Body of pancreas (tissue), 4 donors: ENCODE results near the gene DIP2A. TPM values are rescaled to one million over a fixed set of nuclear protein-coding genes. Genes with fewer than 3 reads are reported as not detected.

Experiments used
- ATAC-seq: fragments of 150-250 bp; one replicate; pipeline ENCODE4 v1.9.1; 2016
- DNase-seq, 4 donors: peaks; one replicate each; pipeline ENCODE4 v3.0.0-alpha.2; 2019
- H3K27ac ChIP-seq, 4 donors: fragments of 200-600 bp; sonication (generic); 1 replicate in 3 of 4; 2 replicates in 1 of 4; pipeline versions ENCODE4 v1.5.1 to v1.6.1; 2016 to 2019; ENCODE audit warnings: mild to moderate bottlenecking in 1 of 4, mixed read lengths in 1 of 4, moderate library complexity in 1 of 4
- H3K27me3 ChIP-seq, 2 donors: fragments of 200-600 bp; sonication (generic); one replicate each; pipeline ENCODE4 v1.6.0; 2016; ENCODE audit warnings: mild to moderate bottlenecking in 1 of 2
- H3K36me3 ChIP-seq, 2 donors: fragments of 200-600 bp; sonication (generic); replicated peaks in 1 of 2; 2 replicates each; pipeline ENCODE4 v1.5.1; 2016; ENCODE audit warnings: low read depth in 2 of 2; ENCODE audit not compliant: insufficient read depth in 1 of 2
- H3K4me1 ChIP-seq: fragments of 200-600 bp; sonication (generic); one replicate; pipeline ENCODE4 v1.6.0; 2016
- H3K4me3 ChIP-seq, 2 donors: fragments of 200-600 bp; sonication (generic); 1 replicate in 1 of 2; 2 replicates in 1 of 2; pipeline ENCODE4 v1.5.1; 2016 to 2019
- H3K9me3 ChIP-seq, 3 donors: fragments of 200-600 bp; sonication (generic); 1 replicate in 2 of 3; 2 replicates in 1 of 3; pipeline ENCODE4 v1.5.1; 2016
- CTCF ChIP-seq, 7 experiments: fragments of 450-650 bp in 4 of 7; fragments of 200-600 bp in 3 of 7; sonication (generic) in 3 of 7; IDR thresholded peaks; one replicate each; pipeline ENCODE4 v1.5.1; 2016 to 2019; ENCODE audit warnings: antibody characterized with exemption in 7 of 7
- POLR2A ChIP-seq, 3 donors: fragments of 450-650 bp; IDR thresholded peaks; one replicate each; pipeline ENCODE4 v1.6.1; 2016; ENCODE audit warnings: antibody characterized with exemption in 3 of 3, mild to moderate bottlenecking in 2 of 3
- WGBS, 2 donors: methylation state at CpG; one replicate each; pipeline ENCODE4 v1.1.5; 2017; 5-methylcytosine and 5-hydroxymethylcytosine counted together
- intact Hi-C: fragments of 100-400 bp; cut with DNase I; formaldehyde crosslinking; loops from one replicate; pipeline ENCODE4 v1.15.1; 2023
- total RNA-seq, 2 donors: library from RNA; depleted of rRNA; stranded (reverse); fragments of >200 nt; gene quantifications; one replicate each; pipeline ENCODE4 v1.1.0, GENCODE V29; 2016

DIP2A gene
- total RNA-seq, 2 donors from 2014 or later, result 28.5 to 44.2 TPM

DNA sequence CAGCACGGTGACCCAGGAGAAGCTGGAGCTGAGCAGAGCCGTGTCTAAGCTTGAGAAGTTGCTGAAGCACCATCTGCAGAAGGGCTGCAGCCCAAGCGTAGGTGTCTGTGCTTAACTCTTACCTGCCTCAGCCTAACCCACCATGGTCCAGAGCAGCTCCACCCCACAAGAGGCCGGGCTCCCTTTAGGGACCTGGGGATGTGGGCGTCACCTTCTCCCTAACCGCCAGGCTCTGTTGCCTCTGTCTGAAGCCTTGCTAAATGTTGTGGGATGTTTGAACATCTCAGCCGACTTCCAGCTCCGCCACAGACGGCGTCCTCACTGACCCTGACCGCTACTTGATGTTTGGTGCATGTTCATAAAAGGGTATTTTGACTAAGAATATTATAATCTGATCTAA is 20.4 kb upstream of the DIP2A start:
- TF ChIP-seq CTCF (IDR thresholded peaks at IDR 0.05) (no peak), POLR2A (IDR thresholded peaks at IDR 0.05) (no peak)
- DNase-seq (no peak), ATAC-seq (no peak)
- 96 to 97% methylated on average over 11 of the region's 11 CpGs for WGBS, 2 donors
- Histone ChIP-seq H3K27me3 (no peaks in the 10 kb centered on the region), H3K27ac (no peak overlapping the region), H3K36me3 (peaks cover 0 to 8% of the 10 kb centered on the region in 2 donors), H3K4me3 (no peak overlapping the region), H3K4me1 (no peaks in the 10 kb centered on the region), H3K9me3 (no peaks in the 10 kb centered on the region)
- intact Hi-C loops, result no loop called here

- 87 to 92% methylated on average over 18 of the region's 18 CpGs for WGBS, 2 donors
- DNase-seq (no peak), ATAC-seq (no peak)
- Histone ChIP-seq H3K36me3 (peaks cover 0 to 8% of the 10 kb centered on the region in 2 donors), H3K27me3 (no peaks in the 10 kb centered on the region), H3K27ac (no peak overlapping the region), H3K4me1 (no peaks in the 10 kb centered on the region), H3K4me3 (no peak overlapping the region), H3K9me3 (no peaks in the 10 kb centered on the region)
- TF ChIP-seq POLR2A (IDR thresholded peaks at IDR 0.05), result no peak
- TF ChIP-seq CTCF (IDR thresholded peaks at IDR 0.05), result no peak
- intact Hi-C loops, result no loop called here
Measured at GRCh38 chr21:46439906-46440305, 18.8 kb upstream of the DIP2A start.

GRCh38 chr21:46441331-46441730 is 17.4 kb upstream of the DIP2A start:
- intact Hi-C loops, result no loop called here
- H3K9me3 ChIP-seq, result no peaks in the 10 kb centered on the region
- TF ChIP-seq CTCF (IDR thresholded peaks at IDR 0.05) (no peak), POLR2A (IDR thresholded peaks at IDR 0.05) (no peak)
- 91 to 97% methylated on average over 11 to 13 of the region's 14 CpGs for WGBS, 2 donors
- no peak for ATAC-seq
- H3K27me3 ChIP-seq, result no peaks in the 10 kb centered on the region
- H3K4me3 ChIP-seq, result no peak overlapping the region
- DNase-seq, result no peak
- H3K27ac ChIP-seq, result no peak overlapping the region
- H3K4me1 ChIP-seq, result no peaks in the 10 kb centered on the region
- H3K36me3 ChIP-seq, result peaks cover 0 to 10% of the 10 kb centered on the region in 2 donors

DNA sequence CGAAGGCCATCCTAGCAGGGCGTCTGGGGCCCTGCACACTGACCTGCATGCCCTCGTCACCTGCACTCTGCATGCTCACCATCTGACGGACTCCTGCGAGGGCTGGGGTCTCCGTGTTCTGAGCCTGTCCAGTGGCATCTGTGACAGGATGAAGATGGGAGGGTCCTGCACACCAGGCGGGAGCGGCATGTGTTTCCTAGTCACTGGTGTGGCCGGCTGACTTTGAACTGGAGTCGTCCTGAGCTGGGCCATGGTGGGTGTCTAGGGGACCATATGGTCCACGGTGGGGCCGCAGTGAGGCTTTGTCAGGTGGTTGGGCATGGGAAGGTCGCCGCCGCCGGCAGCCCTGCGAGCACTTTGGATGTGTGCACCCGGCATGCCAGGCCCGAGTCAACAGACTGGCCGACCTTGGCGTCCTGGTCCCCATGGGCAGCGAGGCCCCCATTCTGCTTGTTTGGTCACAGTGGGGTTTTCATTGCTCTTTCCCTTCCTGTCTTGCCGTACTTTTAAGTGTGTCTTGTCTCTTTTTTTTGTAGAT is 16.7 kb upstream of the DIP2A start:
- TF ChIP-seq CTCF (IDR thresholded peaks at IDR 0.05), result no peak
- no peak for TF ChIP-seq POLR2A (IDR thresholded peaks at IDR 0.05)
- Histone ChIP-seq H3K4me3 (no peak overlapping the region), H3K4me1 (no peaks in the 10 kb centered on the region), H3K36me3 (peaks cover 0 to 10% of the 10 kb centered on the region in 2 donors), H3K9me3 (no peaks in the 10 kb centered on the region), H3K27me3 (no peaks in the 10 kb centered on the region), H3K27ac (no peak overlapping the region)
- 95 to 98% methylated on average over 7 to 23 of the region's 23 CpGs for WGBS, 2 donors
- ATAC-seq (no peak), DNase-seq (no peak)
- intact Hi-C loops, result no loop called here

DNA sequence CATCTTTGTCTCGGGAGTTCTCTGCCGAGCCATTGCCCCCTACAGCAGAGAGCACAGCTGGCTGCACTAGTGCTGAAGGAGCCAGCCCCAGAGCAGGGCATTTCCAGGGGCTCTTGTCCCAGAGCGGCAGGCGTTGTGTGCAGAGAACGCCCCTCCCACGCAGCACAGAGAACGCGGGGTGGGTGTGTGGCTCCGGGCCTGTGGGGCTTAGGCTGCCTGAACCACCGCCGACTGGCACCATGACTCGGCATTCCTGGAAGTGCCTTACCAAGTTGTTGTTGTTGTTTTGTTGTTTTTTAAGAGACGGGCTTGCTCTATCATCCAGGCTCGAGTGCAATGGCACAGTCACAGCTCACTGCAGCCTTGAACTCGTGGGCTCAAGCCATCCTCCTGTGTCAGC is 15.8 kb upstream of the DIP2A start:
- Histone ChIP-seq H3K27ac (no peak overlapping the region), H3K9me3 (no peaks in the 10 kb centered on the region), H3K27me3 (no peaks in the 10 kb centered on the region), H3K4me3 (no peak overlapping the region), H3K36me3 (peaks cover 0 to 10% of the 10 kb centered on the region in 2 donors), H3K4me1 (no peaks in the 10 kb centered on the region)
- DNase-seq (no peak), ATAC-seq (no peak)
- WGBS, 2 donors, result 79 to 88% methylated on average over 14 to 15 of the region's 15 CpGs
- TF ChIP-seq POLR2A (IDR thresholded peaks at IDR 0.05), result no peak
- intact Hi-C loops, result no loop called here
